ENCODE results near the gene ZMYM4.
A peak's percentile ranks its signal among the peaks of the same experiment; 100 is the strongest.
"Not testable (repeated sequence)": the region's sequence is repeated elsewhere in the genome, so short reads cannot be mapped to it uniquely, and the experiment has no call there.

Gene ZMYM4

GRCh38 chr1:35453031-35453430, 184.5 kb downstream of the ZMYM4 start:
- peaks cover 18% of the 10 kb centered on the region for H3K36me3 ChIP-seq (ENCODE audit: control insufficient read depth, insufficient read depth, low read length)
- no peaks in the 10 kb centered on the region for H3K27me3 ChIP-seq (replicated peaks; ENCODE audit: control insufficient read depth, insufficient read depth, low read length)
- H3K4me3 ChIP-seq (replicated peaks; ENCODE audit: low read depth, low read length): no peak overlapping the region
- DNase-seq (ENCODE audit: extremely low read depth, insufficient read length): no peak
- no peak for TF ChIP-seq CTCF (IDR thresholded peaks at IDR 0.05; ENCODE audit: insufficient read depth, low read length, poor library complexity, severe bottlenecking)

GRCh38 chr1:35454176-35454575, 185.7 kb downstream of the ZMYM4 start:
- TF ChIP-seq CTCF (IDR thresholded peaks at IDR 0.05; ENCODE audit: insufficient read depth, low read length, poor library complexity, severe bottlenecking): no peak
- Histone ChIP-seq H3K27me3 (replicated peaks; ENCODE audit: control insufficient read depth, insufficient read depth, low read length) (no peaks in the 10 kb centered on the region), H3K4me3 (replicated peaks; ENCODE audit: low read depth, low read length) (no peak overlapping the region), H3K36me3 (ENCODE audit: control insufficient read depth, insufficient read depth, low read length) (peaks cover 17% of the 10 kb centered on the region)
- DNase-seq (ENCODE audit: extremely low read depth, insufficient read length): no peak

- DNase-seq (ENCODE audit: extremely low read depth, insufficient read length): no peak
- Histone ChIP-seq H3K36me3 (ENCODE audit: control insufficient read depth, insufficient read depth, low read length) (peaks cover 13% of the 10 kb centered on the region), H3K4me3 (replicated peaks; ENCODE audit: low read depth, low read length) (no peak overlapping the region), H3K27me3 (replicated peaks; ENCODE audit: control insufficient read depth, insufficient read depth, low read length) (no peaks in the 10 kb centered on the region)
- peak; percentile 21 for TF ChIP-seq CTCF (IDR thresholded peaks at IDR 0.05; ENCODE audit: insufficient read depth, low read length, poor library complexity, severe bottlenecking)
Observed at GRCh38 chr1:35454616-35455015, 186.1 kb downstream of the ZMYM4 start.

GRCh38 chr1:35460796-35461195, 192.3 kb downstream of the ZMYM4 start:
- H3K27me3 ChIP-seq (replicated peaks; ENCODE audit: control insufficient read depth, insufficient read depth, low read length): no peaks in the 10 kb centered on the region
- H3K4me3 ChIP-seq (replicated peaks; ENCODE audit: low read depth, low read length): no peak overlapping the region
- DNase-seq (ENCODE audit: extremely low read depth, insufficient read length): no peak
- no peak for TF ChIP-seq CTCF (IDR thresholded peaks at IDR 0.05; ENCODE audit: insufficient read depth, low read length, poor library complexity, severe bottlenecking)
- H3K36me3 ChIP-seq (ENCODE audit: control insufficient read depth, insufficient read depth, low read length): peaks cover 13% of the 10 kb centered on the region

- DNase-seq (ENCODE audit: extremely low read depth, insufficient read length): peak; percentile 29
- Histone ChIP-seq H3K27me3 (replicated peaks; ENCODE audit: control insufficient read depth, insufficient read depth, low read length) (no peaks in the 10 kb centered on the region), H3K4me3 (replicated peaks; ENCODE audit: low read depth, low read length) (no peak overlapping the region), H3K36me3 (ENCODE audit: control insufficient read depth, insufficient read depth, low read length) (peaks cover 12% of the 10 kb centered on the region)
- no peak for TF ChIP-seq CTCF (IDR thresholded peaks at IDR 0.05; ENCODE audit: insufficient read depth, low read length, poor library complexity, severe bottlenecking)
Observed at GRCh38 chr1:35461966-35462651, 193.6 kb downstream of the ZMYM4 start.

- Histone ChIP-seq H3K36me3 (ENCODE audit: control insufficient read depth, insufficient read depth, low read length) (peaks cover 11% of the 10 kb centered on the region), H3K4me3 (replicated peaks; ENCODE audit: low read depth, low read length) (no peak overlapping the region), H3K27me3 (replicated peaks; ENCODE audit: control insufficient read depth, insufficient read depth, low read length) (no peaks in the 10 kb centered on the region)
- no peak for DNase-seq (ENCODE audit: extremely low read depth, insufficient read length)
- TF ChIP-seq CTCF (IDR thresholded peaks at IDR 0.05; ENCODE audit: insufficient read depth, low read length, poor library complexity, severe bottlenecking): no peak
Observed at GRCh38 chr1:35463232-35463631, 194.7 kb downstream of the ZMYM4 start.

GRCh38 chr1:35463749-35464148, 195.2 kb downstream of the ZMYM4 start:
- H3K36me3 ChIP-seq (ENCODE audit: control insufficient read depth, insufficient read depth, low read length): peaks cover 13% of the 10 kb centered on the region
- H3K27me3 ChIP-seq (replicated peaks; ENCODE audit: control insufficient read depth, insufficient read depth, low read length); DNase-seq (ENCODE audit: extremely low read depth, insufficient read length); H3K4me3 ChIP-seq (replicated peaks; ENCODE audit: low read depth, low read length): not testable (repeated sequence)

Data from GM06990 (cell line).